Measurements from ENCODE around the gene CPO. TPM values are rescaled to one million over a fixed set of nuclear protein-coding genes. Genes with fewer than 3 reads are reported as not detected.
"Not testable (repeated sequence)": the region's sequence is repeated elsewhere in the genome, so short reads cannot be mapped to it uniquely, and the experiment has no call there.

Gene CPO
- polyA plus RNA-seq (2013, experiment 1 of 2; ENCODE audit: insufficient read length) = not detected
- not detected for polyA plus RNA-seq (2013, experiment 2 of 2; ENCODE audit: insufficient read length)

GRCh38 chr2:206939340-206939739, at the start of gene CPO:
Gene CPO (plus strand): TSS chr2:206939518. CDS start chr2:206939600, 82 bp downstream.
- DNase-seq = no peak

GRCh38 chr2:206890179-206890578, 49.1 kb upstream of the CPO start:
- no peak for DNase-seq

GRCh38 chr2:206890926-206891325, 48.4 kb upstream of the CPO start:
- no peak for DNase-seq

GRCh38 chr2:206915121-206915520, 24.2 kb upstream of the CPO start:
- peak; percentile 86 for DNase-seq

- DNase-seq = no peak
Measured at GRCh38 chr2:206918263-206918662, 21.1 kb upstream of the CPO start.

GRCh38 chr2:206920310-206920709, 19.0 kb upstream of the CPO start:
- no peak for DNase-seq

- DNase-seq = no peak
Measured at GRCh38 chr2:206920951-206921350, 18.4 kb upstream of the CPO start.

GRCh38 chr2:206921529-206921928, 17.8 kb upstream of the CPO start:
- no peak for DNase-seq

- peak; percentile 10 for DNase-seq
Measured at GRCh38 chr2:206935991-206936842, 3.1 kb upstream of the CPO start.

GRCh38 chr2:206936843-206937230, 2.5 kb upstream of the CPO start:
- no peak for DNase-seq

- DNase-seq = no peak
Measured at GRCh38 chr2:206937555-206937954, 1.8 kb upstream of the CPO start.

GRCh38 chr2:206940546-206940945, 1.2 kb downstream of the CPO start:
- no peak for DNase-seq

- DNase-seq = no peak
Measured at GRCh38 chr2:206942592-206943478, 3.5 kb downstream of the CPO start.

GRCh38 chr2:206953404-206953803, 14.1 kb downstream of the CPO start:
- not testable (repeated sequence) for DNase-seq

- DNase-seq = no peak
Measured at GRCh38 chr2:206955253-206955652, 15.9 kb downstream of the CPO start.

GRCh38 chr2:206958261-206958660, 18.9 kb downstream of the CPO start:
- no peak for DNase-seq

GRCh38 chr2:206962966-206963365, 23.6 kb downstream of the CPO start:
- no peak for DNase-seq

- DNase-seq = peak; percentile 28
Measured at GRCh38 chr2:206968134-206969086, 29.1 kb downstream of the CPO start.

GRCh38 chr2:206969192-206969591, 29.9 kb downstream of the CPO start:
- no peak for DNase-seq

GRCh38 chr2:206970589-206971360, 31.5 kb downstream of the CPO start:
- DNase-seq = no peak

- peak; percentile 75 for DNase-seq
Measured at GRCh38 chr2:206971805-206972204, 32.5 kb downstream of the CPO start.
